BLaER1 treated with 17β-estradiol and CSF1 and Interleukin-3, amounts not matched to agents 10 nM and 100 nM (cell line): ENCODE results near the gene ULBP3.
A peak's percentile ranks its signal among the peaks of the same experiment; 100 is the strongest.

ENCODE experiments used
- H3K27ac ChIP-seq, 11 experiments: shearing (Covaris generic); formaldehyde crosslinking; 2 replicates each; pipeline ENCODE4 v1.8.1; 2022
- H3K27me3 ChIP-seq, 11 experiments: shearing (Covaris generic); formaldehyde crosslinking; 2 replicates each; pipeline ENCODE4 v1.8.1; 2022
- H3K36me3 ChIP-seq, 11 experiments: shearing (Covaris generic); formaldehyde crosslinking; 2 replicates each; pipeline ENCODE4 v1.8.1; 2022
- H3K4me1 ChIP-seq, 10 experiments: shearing (Covaris generic); formaldehyde crosslinking; 2 replicates each; pipeline ENCODE4 v1.8.1; 2022
- H3K4me2 ChIP-seq, 11 experiments: shearing (Covaris generic); formaldehyde crosslinking; 2 replicates each; pipeline ENCODE4 v1.8.1; 2022
- H3K4me3 ChIP-seq, 10 experiments: shearing (Covaris generic); formaldehyde crosslinking; 2 replicates each; pipeline ENCODE4 v1.8.1; 2022
- H3K9ac ChIP-seq, 11 experiments: shearing (Covaris generic); formaldehyde crosslinking; 2 replicates each; pipeline ENCODE4 v1.8.1; 2022
- H3K9me3 ChIP-seq, 11 experiments: shearing (Covaris generic); formaldehyde crosslinking; replicated peaks in 1 of 11; 2 replicates each; pipeline ENCODE4 v1.8.1; 2022
- H4K20me1 ChIP-seq, 11 experiments: shearing (Covaris generic); formaldehyde crosslinking; 2 replicates each; pipeline ENCODE4 v1.8.1; 2022
- Cebpa-rat ChIP-seq, 11 experiments: shearing (Covaris generic); IDR thresholded peaks; 2 replicates each; pipeline ENCODE4 v1.8.1; 2022

Gene ULBP3

GRCh38 chr6:150043501-150044412, 25.2 kb downstream of the ULBP3 start:
- no peak overlapping the region for H3K4me3 ChIP-seq
- no peak for TF ChIP-seq Cebpa-rat (IDR thresholded peaks at IDR 0.05)
- no peak overlapping the region for H3K9ac ChIP-seq
- H3K27me3 ChIP-seq, result peaks cover 0 to 10% (median 2%) of the 10 kb centered on the region in 11 experiments; a peak in 11 of 22 replicates
- no peaks in the 10 kb centered on the region for H3K9me3 ChIP-seq
- H4K20me1 ChIP-seq, result no peaks in the 10 kb centered on the region
- no peak overlapping the region for H3K4me2 ChIP-seq
- H3K27ac ChIP-seq, result no peak overlapping the region
- no peaks in the 10 kb centered on the region for H3K36me3 ChIP-seq
- peaks cover 0 to 19% (median 6%) of the 10 kb centered on the region in 10 experiments; a peak in 11 of 20 replicates for H3K4me1 ChIP-seq

- no peak for TF ChIP-seq Cebpa-rat (IDR thresholded peaks at IDR 0.05)
- peaks cover 0 to 4% (median 0%) of the 10 kb centered on the region in 11 experiments; a peak in 3 of 22 replicates for H3K9me3 ChIP-seq
- H3K9ac ChIP-seq, result no peak overlapping the region
- no peak overlapping the region for H3K4me3 ChIP-seq
- no peaks in the 10 kb centered on the region for H3K36me3 ChIP-seq
- H3K4me1 ChIP-seq, result peaks cover 0 to 16% (median 6%) of the 10 kb centered on the region in 10 experiments; a peak in 11 of 20 replicates
- peaks cover under 1 to 17% (median 9%) of the 10 kb centered on the region in 11 experiments; a peak in 18 of 22 replicates for H3K27me3 ChIP-seq
- H3K4me2 ChIP-seq, result peak overlapping the region in 6 of 11 experiments; percentile 21 to 41 (median 36); a peak in 7 of 22 replicates
- H4K20me1 ChIP-seq, result no peaks in the 10 kb centered on the region
- H3K27ac ChIP-seq, result no peak overlapping the region
Measured at GRCh38 chr6:150043096-150043495, 25.8 kb downstream of the ULBP3 start.

GRCh38 chr6:150038202-150039062, 30.5 kb downstream of the ULBP3 start:
- Histone ChIP-seq H3K4me3 (no peak overlapping the region), H3K9ac (no peak overlapping the region), H3K9me3 (peaks cover 0 to 10% (median 0%) of the 10 kb centered on the region in 11 experiments; a peak in 3 of 22 replicates), H3K27me3 (peaks cover 12 to 30% (median 21%) of the 10 kb centered on the region in 11 experiments; a peak in 20 of 22 replicates), H3K36me3 (no peaks in the 10 kb centered on the region), H3K27ac (no peak overlapping the region), H4K20me1 (no peaks in the 10 kb centered on the region), H3K4me2 (no peak overlapping the region), H3K4me1 (peaks cover 0 to 13% (median 7%) of the 10 kb centered on the region in 10 experiments; a peak in 14 of 20 replicates)
- TF ChIP-seq Cebpa-rat (IDR thresholded peaks at IDR 0.05), result no peak

- H3K27ac ChIP-seq, result no peak overlapping the region
- H3K9me3 ChIP-seq, result peaks cover 0 to 10% (median 0%) of the 10 kb centered on the region in 11 experiments; a peak in 3 of 22 replicates
- no peaks in the 10 kb centered on the region for H4K20me1 ChIP-seq
- H3K36me3 ChIP-seq, result no peaks in the 10 kb centered on the region
- H3K4me1 ChIP-seq, result peaks cover 0 to 11% (median 7%) of the 10 kb centered on the region in 10 experiments; a peak in 15 of 20 replicates
- H3K9ac ChIP-seq, result no peak overlapping the region
- no peak for TF ChIP-seq Cebpa-rat (IDR thresholded peaks at IDR 0.05)
- H3K4me2 ChIP-seq, result no peak overlapping the region
- peaks cover 12 to 30% (median 21%) of the 10 kb centered on the region in 11 experiments; a peak in 20 of 22 replicates for H3K27me3 ChIP-seq
- H3K4me3 ChIP-seq, result no peak overlapping the region
Measured at GRCh38 chr6:150037526-150038201, 31.3 kb downstream of the ULBP3 start.

- no peak for TF ChIP-seq Cebpa-rat (IDR thresholded peaks at IDR 0.05)
- Histone ChIP-seq H3K27me3 (peaks cover 12 to 30% (median 21%) of the 10 kb centered on the region in 11 experiments; a peak in 20 of 22 replicates), H3K27ac (no peak overlapping the region), H3K9ac (no peak overlapping the region), H4K20me1 (no peaks in the 10 kb centered on the region), H3K9me3 (peaks cover 0 to 10% (median 0%) of the 10 kb centered on the region in 11 experiments; a peak in 3 of 22 replicates), H3K36me3 (no peaks in the 10 kb centered on the region), H3K4me1 (peaks cover 0 to 13% (median 0%) of the 10 kb centered on the region in 10 experiments; a peak in 8 of 20 replicates), H3K4me3 (no peak overlapping the region), H3K4me2 (no peak overlapping the region)
Measured at GRCh38 chr6:150036081-150036480, 32.8 kb downstream of the ULBP3 start.

GRCh38 chr6:150033207-150033771, 35.6 kb downstream of the ULBP3 start:
- H3K4me2 ChIP-seq, result peak overlapping the region in 3 of 11 experiments; percentile 42 to 63 (median 57); a peak in 6 of 22 replicates
- H3K4me1 ChIP-seq, result peaks cover 0 to 13% (median 9%) of the 10 kb centered on the region in 10 experiments; a peak in 13 of 20 replicates
- peaks cover 0 to 10% (median 0%) of the 10 kb centered on the region in 11 experiments; a peak in 3 of 22 replicates for H3K9me3 ChIP-seq
- no peak for TF ChIP-seq Cebpa-rat (IDR thresholded peaks at IDR 0.05)
- H3K27ac ChIP-seq, result no peak overlapping the region
- no peak overlapping the region for H3K9ac ChIP-seq
- H3K4me3 ChIP-seq, result no peak overlapping the region
- H3K27me3 ChIP-seq, result peaks cover 12 to 21% (median 15%) of the 10 kb centered on the region in 11 experiments; a peak in 20 of 22 replicates
- H3K36me3 ChIP-seq, result no peaks in the 10 kb centered on the region
- H4K20me1 ChIP-seq, result no peaks in the 10 kb centered on the region

GRCh38 chr6:150032598-150032997, 36.3 kb downstream of the ULBP3 start:
- H3K27ac ChIP-seq, result no peak overlapping the region
- H3K4me2 ChIP-seq, result peak overlapping the region in 3 of 11 experiments; percentile 42 to 63 (median 57); a peak in 6 of 22 replicates
- no peak overlapping the region for H3K4me3 ChIP-seq
- no peak overlapping the region for H3K9ac ChIP-seq
- peaks cover 0 to 13% (median 9%) of the 10 kb centered on the region in 10 experiments; a peak in 13 of 20 replicates for H3K4me1 ChIP-seq
- no peak for TF ChIP-seq Cebpa-rat (IDR thresholded peaks at IDR 0.05)
- peaks cover 0 to 2% (median 0%) of the 10 kb centered on the region in 11 experiments; a peak in 3 of 22 replicates for H4K20me1 ChIP-seq
- no peaks in the 10 kb centered on the region for H3K36me3 ChIP-seq
- peaks cover 6 to 16% (median 13%) of the 10 kb centered on the region in 11 experiments; a peak in 19 of 22 replicates for H3K27me3 ChIP-seq
- H3K9me3 ChIP-seq, result peaks cover 0 to 3% (median 0%) of the 10 kb centered on the region in 11 experiments; a peak in 3 of 22 replicates
